OCI-LY3 (cell line): ENCODE results near the gene ROBO2.

Experiments
- EZH2phosphoT487 ChIP-seq: fragments of 200-600 bp; shearing (Covaris generic); IDR thresholded peaks from 2 replicates; pipeline ENCODE4 v1.6.1; 2018; ENCODE audit warnings: antibody characterized with exemption, mixed run types, low read depth
- TF ChIP-seq, protein P1 (sequence below): fragments of 200-600, 300-600 bp; sonication (generic); IDR thresholded peaks from 2 replicates; pipeline ENCODE4 v1.5.1; 2014; ENCODE audit warnings: antibody characterized with exemption, low read length, low read depth

DNA sequence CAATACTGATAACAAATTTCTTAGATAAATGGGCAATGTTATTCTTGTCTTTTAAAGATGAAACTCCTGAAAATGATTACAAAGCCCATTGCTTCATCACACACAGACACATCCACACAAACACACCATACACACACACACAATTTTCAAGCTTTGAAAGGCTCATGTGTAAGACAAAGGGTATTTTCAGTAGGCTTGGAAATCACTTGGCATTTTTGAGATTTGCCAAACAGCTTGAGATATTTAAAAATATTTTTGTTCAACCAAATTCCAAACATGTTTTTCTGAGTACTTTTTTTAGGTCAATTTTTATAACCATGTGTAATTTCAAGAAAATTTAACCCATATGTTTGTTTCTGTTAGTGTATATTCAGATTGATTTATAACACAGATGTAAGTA lies 283.7 kb downstream of the ROBO2 start:
- TF ChIP-seq, protein P1, sequence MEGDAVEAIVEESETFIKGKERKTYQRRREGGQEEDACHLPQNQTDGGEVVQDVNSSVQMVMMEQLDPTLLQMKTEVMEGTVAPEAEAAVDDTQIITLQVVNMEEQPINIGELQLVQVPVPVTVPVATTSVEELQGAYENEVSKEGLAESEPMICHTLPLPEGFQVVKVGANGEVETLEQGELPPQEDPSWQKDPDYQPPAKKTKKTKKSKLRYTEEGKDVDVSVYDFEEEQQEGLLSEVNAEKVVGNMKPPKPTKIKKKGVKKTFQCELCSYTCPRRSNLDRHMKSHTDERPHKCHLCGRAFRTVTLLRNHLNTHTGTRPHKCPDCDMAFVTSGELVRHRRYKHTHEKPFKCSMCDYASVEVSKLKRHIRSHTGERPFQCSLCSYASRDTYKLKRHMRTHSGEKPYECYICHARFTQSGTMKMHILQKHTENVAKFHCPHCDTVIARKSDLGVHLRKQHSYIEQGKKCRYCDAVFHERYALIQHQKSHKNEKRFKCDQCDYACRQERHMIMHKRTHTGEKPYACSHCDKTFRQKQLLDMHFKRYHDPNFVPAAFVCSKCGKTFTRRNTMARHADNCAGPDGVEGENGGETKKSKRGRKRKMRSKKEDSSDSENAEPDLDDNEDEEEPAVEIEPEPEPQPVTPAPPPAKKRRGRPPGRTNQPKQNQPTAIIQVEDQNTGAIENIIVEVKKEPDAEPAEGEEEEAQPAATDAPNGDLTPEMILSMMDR, result no peak
- TF ChIP-seq EZH2phosphoT487, result no peak
